GM19238 (cell line): Measurements from ENCODE around the gene STX2.
A peak's percentile ranks its signal among the peaks of the same experiment; 100 is the strongest.

Experiments
- DNase-seq: peaks from one replicate; pipeline ENCODE4 v3.0.0; 2011; ENCODE audit warnings: low spot score; ENCODE audit not compliant: insufficient read length

Gene STX2

DNA sequence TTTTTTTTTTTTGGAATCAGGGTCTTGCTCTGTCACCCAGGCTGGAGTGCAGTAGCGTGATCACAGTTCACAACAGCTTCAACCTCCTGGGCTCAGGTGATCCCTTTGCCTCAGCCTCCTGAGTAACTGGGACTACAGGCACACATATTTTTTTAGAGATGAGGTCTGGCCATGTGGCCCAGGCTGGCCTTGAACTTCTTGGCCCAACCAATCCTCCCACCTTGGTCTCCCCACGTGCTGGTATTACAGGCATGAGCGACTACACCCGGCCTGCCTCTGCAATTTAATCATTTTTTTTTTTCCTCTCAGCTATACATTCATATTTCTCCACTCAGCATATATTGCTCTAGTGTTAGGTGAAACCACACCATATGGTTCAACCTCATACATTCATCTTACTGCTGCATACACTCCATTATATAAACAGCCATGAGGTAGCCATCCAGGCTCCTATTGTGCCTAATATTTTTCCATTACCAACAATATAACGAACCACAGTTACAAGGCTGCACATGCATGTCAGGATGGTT lies 7.1 kb downstream of the STX2 start:
- DNase-seq: no peak

GRCh38 chr12:130831246-130831645 lies 7.8 kb downstream of the STX2 start:
- no peak for DNase-seq

GRCh38 chr12:130830246-130830551 lies 8.9 kb downstream of the STX2 start:
- DNase-seq: no peak

- no peak for DNase-seq
Measured at GRCh38 chr12:130829391-130830245, 9.4 kb downstream of the STX2 start.

GRCh38 chr12:130828895-130829294 lies 10.2 kb downstream of the STX2 start:
- no peak for DNase-seq

DNA sequence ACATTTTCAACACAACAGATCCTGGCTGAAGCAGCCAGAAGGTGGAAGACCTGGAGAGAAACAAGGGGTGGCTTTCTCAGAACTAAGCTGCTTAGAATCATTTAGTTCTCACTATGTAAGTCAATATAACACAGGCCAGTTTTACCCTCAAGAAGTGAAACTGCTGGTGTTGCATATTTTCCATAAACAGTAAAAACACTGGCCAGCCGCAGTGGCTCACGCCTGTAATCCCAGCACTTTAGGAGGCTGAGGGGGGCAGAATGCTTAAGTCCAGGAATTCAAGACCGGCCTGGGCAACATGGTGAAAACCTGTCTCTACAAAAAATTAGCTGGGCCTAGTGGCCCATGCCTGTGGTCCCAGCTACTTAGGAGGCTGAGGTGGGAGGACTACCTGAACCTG lies 11.6 kb downstream of the STX2 start:
- DNase-seq: no peak

GRCh38 chr12:130826151-130826801 lies 12.8 kb downstream of the STX2 start:
- peak; percentile 44 for DNase-seq

DNA sequence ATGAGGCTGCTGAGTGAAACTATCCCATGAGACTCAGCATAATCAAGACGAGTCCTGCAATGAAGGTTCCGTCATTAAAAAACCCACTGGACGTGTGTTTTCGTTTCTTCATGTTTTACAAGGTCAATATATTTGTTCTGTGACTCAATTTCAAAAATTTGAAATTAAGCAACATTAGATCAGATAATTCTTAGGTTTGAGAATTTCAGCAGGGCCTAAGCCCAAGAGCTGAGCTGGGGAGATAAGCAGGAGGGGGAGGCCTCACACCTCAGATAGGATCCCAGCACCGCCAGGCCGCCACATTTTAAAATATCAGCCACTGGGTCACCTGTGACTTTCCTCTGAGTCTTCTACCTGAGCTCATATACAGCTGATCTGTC lies 13.3 kb downstream of the STX2 start:
- DNase-seq: no peak

GRCh38 chr12:130819681-130820080 lies 19.4 kb downstream of the STX2 start:
- no peak for DNase-seq

- DNase-seq: peak; percentile 91
Measured at GRCh38 chr12:130818635-130819576, 20.1 kb downstream of the STX2 start.

- peak; percentile 33 for DNase-seq
Measured at GRCh38 chr12:130818272-130818634, 20.8 kb downstream of the STX2 start.

DNA sequence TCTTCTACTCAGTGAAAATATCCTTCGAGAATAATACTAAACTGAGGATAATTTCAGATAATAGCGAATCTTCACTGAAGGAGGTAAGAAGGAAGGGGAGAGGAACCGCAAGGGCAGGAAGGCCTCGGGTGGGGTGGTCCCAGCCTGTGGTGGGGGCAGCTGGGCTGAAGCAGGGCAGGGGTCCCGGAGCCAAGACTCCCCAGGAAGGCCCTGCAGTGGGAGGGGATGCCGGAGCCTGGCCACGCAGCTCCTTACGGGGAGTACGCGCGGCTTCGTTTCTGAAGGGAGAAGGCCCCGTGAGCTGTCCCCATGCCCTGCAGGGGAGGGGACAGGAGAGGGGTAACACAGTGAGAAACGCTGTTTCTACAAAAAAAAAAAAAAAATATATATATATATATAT lies 21.2 kb downstream of the STX2 start:
- DNase-seq: no peak

- DNase-seq: no peak
Measured at GRCh38 chr12:130816097-130816496, 23.0 kb downstream of the STX2 start.

DNA sequence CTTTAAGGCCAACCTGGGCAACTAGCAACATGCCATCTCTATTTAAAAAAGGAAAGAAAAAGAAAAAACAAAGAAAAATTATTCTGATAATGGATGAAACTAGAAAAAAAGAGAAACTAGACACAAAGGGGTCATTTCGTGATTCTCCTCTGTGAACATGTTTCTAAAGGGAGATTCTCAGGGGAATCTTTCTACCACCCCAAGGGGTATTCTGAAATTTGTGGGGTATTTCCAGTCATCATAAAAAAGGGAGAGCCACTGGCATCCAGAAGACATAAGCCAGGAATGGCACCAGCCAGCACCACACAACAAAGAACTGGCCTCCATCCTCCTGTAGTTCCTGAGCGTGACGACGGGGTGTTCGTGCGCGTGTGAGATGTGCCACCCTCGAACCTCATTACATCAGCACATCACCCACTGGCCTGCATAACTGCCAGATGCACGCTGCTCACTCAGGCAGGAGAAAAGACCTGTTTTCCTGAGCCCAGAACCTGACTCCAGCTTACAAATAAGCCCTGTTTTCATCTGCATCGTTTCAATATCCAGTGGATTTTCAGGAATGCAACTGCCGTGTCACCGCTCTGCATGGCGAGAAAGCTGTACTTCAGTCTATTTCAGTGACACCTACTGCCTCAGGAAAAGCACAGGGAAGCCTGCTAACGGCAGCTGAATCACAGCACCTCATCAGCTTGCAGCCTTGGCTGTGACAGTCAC lies 23.9 kb downstream of the STX2 start:
- DNase-seq: no peak

DNA sequence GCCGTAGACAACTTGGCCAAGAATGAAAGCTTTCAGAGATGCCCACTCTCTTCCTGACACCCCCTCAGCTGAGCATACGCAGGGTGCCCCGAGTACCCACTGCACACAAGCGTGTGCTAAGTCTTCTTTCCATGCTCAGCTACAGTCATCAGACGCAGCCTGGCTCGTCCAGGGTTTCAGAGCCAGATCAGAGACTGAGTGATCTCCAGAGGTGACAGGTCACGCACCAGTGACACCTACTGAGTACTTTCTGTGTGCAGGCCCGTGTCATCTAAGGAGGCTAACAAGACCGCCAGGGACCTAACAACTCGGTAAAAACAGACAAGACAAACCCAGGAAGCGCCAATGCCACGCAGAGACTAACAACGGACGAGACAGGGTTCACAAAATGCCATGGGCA lies 25.1 kb downstream of the STX2 start:
- no peak for DNase-seq

DNA sequence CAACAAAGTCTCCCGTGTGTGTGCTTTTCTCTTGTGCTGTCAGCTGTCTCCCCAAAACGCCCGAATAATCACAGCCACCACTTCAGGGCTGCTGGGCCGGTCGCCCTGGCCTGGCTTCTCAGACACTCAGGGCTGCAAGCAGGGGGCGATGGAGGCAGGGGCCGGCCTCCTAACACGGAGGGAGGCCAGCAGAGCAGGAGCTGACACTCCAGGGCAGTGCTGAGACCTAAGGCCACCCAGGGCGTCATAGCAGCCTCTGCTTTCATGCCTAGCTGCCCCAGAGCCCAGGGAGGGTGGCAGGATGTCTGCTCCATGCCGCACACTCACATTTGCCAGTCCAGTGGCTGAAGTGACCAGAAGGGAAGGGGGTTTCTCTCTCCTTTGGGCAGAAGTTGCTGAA lies 25.6 kb downstream of the STX2 start:
- no peak for DNase-seq

GRCh38 chr12:130809791-130810190 lies 29.3 kb downstream of the STX2 start:
- no peak for DNase-seq

GRCh38 chr12:130807309-130807708 lies 31.7 kb downstream of the STX2 start:
- DNase-seq: no peak

DNA sequence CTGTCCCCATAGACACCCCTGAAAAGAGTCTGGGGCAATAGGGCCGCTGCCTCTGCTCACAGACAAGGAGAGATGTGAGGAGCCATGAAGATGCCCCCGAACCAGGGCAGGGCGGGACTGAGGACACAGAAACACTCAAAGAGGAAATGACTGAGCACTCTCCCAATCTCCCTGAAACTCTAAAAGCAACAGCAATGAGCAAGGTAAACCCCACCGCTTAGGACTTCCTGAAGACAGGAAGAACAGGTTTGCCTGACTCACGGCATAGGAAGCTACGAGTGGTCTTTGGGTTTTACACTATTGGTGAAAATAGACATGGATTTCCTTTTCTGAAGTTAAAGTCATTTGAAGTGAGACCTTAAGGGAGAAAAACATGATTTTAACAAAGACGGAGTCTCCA lies 32.5 kb downstream of the STX2 start:
- DNase-seq: no peak

GRCh38 chr12:130805635-130806034 lies 33.4 kb downstream of the STX2 start:
- DNase-seq: no peak

DNA sequence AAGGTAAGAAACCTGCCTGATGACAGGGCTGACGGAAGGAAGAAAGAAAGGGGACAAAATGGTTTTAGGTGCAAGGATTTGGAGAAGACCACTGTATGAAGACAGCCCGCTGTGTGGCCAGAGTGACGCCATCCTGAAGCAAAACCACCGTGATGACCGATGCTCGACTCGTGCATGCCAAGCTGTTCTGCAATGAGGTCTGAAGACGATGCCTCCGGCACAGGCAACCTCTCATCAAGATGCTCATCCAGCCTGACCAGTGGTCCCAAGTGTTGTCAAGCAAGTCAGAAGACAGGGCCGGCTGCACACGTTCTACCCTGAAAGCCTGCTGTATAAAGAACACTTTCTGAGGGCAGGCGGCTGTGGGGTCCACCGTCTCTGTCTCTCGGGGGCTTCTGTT lies 34.8 kb downstream of the STX2 start:
- DNase-seq: no peak
